ENCODE measurements around the gene GOLM1.

GOLM1 gene

DNA sequence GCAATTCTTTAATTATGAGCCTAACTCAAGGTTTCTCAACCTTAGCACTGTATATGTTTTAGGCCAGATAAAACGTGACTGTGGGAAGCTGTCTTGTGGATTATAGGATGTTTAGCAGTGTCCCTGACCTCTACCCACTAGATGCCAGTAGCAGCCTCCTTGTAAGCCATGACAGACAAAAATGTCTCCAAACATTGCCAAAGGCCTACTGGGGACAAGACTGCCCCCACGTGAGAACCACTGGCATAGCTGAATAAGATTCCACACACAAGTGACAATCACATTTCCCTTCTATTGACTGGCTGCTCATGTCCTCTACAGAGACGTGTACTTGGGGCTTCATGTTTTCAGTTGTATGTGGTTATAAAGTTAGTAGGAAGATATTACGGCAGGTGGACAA is 55.4 kb downstream of the GOLM1 start:
- DNase-seq: no peak

DNA sequence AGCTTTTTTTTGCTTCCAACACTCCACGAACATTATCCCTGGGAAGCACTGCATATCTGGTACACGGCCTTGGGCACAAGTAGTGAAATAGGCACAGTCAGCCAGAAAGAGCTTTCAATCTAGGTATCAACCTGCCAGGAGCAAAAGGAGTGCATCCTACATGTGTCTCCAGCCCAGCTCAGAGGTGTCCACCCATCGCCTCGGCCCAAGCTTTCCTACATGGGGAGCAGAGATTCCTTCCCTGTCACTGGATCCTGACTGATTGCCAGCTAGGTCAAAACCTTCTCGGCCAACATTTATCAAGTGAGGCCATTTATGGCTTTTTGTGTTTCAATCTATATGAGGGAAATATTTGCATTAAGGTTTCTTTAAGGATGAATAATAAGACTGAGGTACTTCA is 55.8 kb downstream of the GOLM1 start:
- DNase-seq: no peak

- DNase-seq: no peak
Observed at GRCh38 chr9:86042199-86042978, 57.0 kb downstream of the GOLM1 start.

DNA sequence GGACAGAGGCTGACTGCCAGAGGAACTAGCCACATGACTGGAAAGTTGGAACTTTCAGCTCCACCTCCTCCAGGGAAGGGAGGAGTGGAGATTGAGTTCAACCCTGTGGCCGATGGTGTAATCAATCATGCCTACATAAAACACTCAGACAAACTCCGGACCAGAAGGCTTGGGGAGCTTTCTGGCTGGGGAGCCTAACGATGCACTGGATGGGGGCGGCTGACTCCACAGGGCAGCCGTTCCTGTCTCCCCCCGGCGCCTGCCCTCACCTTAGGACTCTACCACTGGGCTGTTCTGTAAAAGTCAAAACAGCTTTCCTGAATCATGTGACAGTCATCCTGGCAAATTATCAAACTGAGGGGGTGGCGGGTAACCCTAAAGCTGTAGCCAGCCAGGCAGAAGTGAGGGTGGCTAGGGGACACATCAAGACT is 58.0 kb downstream of the GOLM1 start:
- DNase-seq: no peak

GRCh38 chr9:86040861-86041155 is 58.5 kb downstream of the GOLM1 start:
- DNase-seq: no peak

DNA sequence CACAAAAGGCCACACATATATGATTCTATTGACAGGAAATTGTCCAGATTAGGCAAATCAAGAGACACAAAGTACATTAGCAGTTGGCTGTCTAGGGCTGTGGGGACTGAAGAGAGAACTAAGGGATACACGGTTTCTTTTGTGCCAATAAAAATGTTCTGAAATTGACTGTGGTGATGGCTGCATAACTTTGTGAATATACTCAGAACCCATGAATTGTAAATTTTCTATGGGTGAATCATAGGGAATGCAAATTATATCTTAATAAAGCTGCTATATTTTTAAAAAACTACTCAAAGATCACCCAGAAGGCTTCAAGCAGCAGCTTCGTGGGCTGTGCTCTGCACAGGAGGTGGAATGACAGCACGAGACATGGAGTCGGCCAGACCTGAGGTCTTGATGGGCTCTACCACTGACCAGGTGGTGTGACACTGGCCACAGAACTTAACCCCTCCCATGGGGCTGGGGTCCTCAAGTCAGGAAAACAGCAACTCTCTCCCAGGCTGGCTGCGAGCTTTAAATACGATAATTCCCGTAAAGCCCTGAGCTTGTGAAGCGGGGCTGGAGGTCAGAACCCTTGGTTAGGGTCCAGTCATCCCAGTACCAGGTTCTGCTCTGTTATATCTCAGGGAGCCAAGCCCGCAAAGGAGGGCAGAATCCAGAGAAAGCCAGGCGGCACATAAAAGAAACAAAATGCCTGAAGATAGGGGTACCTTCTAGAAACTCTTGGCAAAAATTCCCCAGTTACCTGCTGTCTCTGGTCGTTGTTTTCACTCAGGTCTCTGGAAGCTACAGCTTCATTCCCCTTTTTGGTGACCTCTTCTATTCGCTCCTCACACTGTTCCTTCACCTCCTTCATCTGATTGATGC is 59.1 kb downstream of the GOLM1 start:
- DNase-seq: no peak

DNA sequence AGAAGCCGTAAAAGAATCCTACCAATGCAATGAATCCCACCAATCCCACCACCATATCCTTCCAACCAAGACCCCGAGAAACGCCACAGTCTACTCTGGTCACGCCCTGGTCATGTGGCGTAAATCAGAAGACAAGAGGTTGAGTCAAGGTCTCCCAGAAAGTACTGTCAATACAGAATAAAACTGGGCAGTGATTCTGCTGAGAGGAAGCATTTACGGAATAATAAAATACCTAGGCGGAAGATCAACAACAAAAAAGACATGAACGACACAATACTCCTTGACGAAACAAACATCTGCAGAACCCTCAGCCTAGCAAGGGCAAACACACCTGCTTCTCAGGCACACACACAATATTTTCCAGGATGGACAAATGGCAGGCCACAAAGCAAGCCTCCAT is 62.8 kb downstream of the GOLM1 start:
- DNase-seq: no peak

- no peak for DNase-seq
Observed at GRCh38 chr9:86035827-86036440, 63.4 kb downstream of the GOLM1 start.

GRCh38 chr9:86034863-86035734 is 64.3 kb downstream of the GOLM1 start:
- DNase-seq: no peak

DNA sequence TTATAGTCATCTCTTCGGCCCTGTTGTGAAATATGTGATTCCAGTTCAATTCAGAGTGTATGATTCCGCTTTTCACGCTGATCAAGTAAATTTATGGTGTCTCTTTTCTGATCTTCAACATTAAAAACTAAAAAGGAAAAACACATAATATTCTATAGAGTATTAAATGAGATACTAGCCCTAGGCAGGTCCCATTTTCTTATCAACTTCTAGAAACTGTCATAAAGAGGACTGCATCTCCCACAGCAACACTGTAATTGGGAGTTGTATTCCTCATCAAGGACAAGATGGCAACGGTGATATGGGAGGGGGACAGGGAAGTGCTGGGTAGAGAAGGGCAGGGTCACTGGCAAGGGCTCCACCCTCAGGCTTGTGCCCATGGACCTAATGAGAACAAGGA is 71.6 kb downstream of the GOLM1 start:
- no peak for DNase-seq

DNA sequence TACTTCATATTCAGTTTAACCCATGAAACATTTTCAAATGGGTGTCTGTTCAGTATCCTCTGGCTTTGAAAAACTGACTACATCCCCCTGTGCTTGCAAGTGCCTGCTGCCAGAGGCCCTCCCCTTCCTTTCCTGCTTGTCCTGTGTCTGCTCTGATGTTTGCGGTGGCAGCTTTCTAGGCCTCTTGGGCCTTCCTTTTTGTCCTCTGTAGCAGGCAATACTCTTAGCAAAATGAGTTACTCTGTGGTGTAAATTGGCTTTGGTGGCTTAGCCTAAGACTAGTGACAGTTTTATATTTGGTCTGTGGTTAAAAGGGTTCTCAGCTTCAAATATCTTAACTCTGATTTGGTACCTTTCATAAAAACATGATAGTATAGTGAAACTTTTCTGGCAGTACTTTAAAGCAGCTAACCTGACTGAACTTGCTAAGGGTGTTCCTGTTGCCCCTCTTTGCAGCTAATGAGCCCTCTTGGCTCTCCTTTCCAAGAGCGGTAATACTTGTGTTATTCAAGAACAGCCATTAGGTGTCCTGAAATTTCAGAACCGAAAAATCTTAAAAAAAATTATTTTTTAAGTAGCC is 76.6 kb downstream of the GOLM1 start:
- no peak for DNase-seq

DNA sequence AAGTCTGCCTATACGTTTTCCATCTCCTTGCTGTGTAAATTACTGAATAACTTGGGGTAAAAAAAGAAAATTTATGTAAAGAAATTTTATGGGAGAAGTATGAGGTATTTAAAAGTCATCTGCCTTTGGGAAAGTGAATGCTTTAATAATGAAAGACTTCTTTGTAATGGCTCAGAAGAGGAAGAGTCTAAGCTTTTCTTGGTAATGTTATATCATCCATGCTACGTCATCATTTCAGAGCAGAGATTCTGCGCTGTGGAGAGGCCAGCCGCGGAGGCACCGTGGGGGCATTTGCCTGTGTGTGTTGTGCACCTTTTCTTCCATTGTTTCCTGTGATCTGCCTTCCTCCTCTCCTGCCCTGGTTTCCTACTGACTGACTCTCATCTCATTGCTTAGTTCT is 78.2 kb downstream of the GOLM1 start:
- no peak for DNase-seq

GRCh38 chr9:86020731-86021130 is 78.6 kb downstream of the GOLM1 start:
- no peak for DNase-seq

DNA sequence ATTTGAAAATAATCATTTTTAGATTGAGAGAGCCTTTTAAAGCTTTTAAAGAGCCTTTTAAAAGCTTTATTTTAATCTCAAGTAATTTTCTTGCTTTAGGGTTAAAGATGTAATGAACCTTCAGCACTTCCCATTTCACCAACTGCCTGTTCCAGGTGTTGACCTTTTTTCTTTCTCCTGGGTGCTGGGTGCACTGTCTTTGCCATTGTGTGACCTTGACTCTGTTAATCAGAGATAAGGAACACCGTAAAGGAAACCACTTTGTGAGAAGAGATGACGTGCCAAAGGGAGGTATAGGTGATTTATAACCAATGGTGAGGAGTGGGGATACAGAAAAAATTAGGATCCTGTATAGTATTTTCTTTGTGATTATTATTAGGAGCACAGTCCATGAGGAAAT is 90.2 kb downstream of the GOLM1 start:
- no peak for DNase-seq

DNA sequence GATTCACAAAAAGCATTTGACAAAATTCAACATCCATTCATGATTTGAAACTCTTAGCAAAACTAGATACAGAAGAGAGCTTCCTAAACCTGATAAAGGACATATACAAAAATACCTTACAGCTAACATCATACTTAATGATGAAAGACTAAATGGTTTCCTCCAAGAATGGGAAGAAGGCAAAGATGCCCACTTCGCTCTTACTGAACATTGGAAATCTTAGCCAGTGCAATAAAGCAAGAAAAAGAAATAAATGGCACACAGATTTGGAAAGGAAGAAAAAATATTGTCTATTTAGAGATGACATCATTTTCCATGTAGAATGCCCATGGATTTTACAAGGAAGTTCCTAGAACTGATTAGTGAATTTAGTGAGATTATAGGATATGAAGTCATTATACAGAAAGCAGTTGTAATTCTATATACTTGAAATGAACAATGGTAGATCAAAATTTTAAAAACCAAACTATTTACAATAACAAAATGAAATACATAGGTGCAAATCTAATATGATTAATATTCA is 94.0 kb downstream of the GOLM1 start:
- no peak for DNase-seq

GRCh38 chr9:85995599-85995998 is 103.8 kb downstream of the GOLM1 start:
- no peak for DNase-seq

DNA sequence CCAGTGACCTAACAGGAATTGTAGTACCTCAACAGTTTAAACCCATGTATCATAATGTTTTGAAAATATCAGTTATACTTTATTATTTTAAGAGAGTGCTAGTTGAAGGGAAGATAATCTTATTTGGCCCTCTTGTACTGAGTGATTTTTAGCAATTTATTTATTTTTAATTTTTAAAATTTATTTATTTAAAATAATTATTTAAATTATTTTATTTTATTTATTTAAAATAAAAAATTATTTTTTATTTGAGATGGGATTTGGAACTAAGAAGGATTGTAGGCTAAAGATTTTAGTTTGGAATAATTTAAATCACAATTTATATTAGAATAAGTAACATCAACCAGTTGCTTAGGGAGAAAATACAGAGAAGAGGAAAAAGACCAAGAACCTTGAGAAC is 104.3 kb downstream of the GOLM1 start:
- DNase-seq: no peak

GRCh38 chr9:85994191-85994590 is 105.2 kb downstream of the GOLM1 start:
- DNase-seq: no peak

DNA sequence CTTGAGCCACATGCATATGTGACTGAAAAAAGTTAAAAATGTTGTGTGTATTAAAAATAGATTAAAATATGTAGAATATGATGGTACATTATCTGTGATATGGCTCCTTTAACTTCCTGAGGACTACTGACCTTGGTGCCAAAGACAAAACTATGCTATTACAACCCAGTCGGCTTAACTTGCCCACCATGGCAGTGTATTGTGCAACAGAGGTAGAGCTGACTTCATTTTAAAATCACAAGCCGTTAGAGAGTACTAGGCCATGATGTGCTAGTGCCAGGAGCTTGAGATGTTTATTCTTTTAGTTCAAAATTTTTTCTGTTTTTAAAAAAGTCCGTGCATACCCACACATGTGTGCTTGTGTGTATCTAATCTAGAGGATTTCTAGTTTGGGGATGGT is 112.1 kb downstream of the GOLM1 start:
- DNase-seq: no peak

DNA sequence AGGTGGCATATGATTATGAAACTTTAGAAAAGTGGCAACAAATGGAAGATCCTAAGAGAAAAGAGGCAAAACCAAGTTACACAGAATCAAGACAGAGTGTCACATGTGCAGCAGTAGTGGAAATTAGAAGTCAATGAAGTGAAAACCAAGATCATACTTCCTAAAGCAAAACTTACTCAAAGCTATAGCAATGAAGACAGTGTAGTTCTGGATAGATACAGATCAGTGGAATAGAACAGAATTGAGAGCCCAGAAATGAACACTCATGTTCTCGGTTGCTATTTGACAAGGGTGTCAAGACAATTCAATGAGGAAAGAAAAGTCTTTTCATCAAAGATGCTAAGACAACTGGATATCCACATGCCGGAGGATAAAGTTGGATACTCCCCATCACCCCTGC is 114.9 kb downstream of the GOLM1 start:
- no peak for DNase-seq

DNA sequence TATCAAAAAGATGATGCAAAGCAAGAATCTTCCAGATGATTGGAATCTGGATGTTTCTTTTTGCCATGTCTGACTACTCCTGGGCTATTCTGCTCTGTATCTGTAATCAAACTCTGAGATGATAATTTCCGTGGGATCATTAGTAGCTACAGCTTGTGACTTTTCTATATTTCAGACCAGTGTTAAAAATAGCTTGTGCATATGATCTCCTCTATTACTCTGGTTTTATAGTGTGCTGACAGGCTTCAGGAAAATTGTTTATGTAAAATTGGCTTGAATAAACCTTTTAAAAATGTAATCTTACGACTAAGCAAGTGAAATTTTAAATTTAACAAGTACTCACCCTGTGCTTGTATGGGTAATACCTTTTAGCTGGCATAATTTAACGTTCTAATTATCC is 118.0 kb downstream of the GOLM1 start:
- DNase-seq: no peak

GRCh38 chr9:85978496-85978895 is 120.9 kb downstream of the GOLM1 start:
- DNase-seq: no peak
